Medulla oblongata (tissue), 1 donor: ENCODE measurements around the gene RAD52.
"Not testable (repeated sequence)": the region's sequence is repeated elsewhere in the genome, so short reads cannot be mapped to it uniquely, and the experiment has no call there.

Experiments used
- DNase-seq: peaks from one replicate; pipeline ENCODE4 v3.0.0-alpha.2; 2015; ENCODE audit errors: extremely low spot score

Gene RAD52

GRCh38 chr12:967641-968040 is 18.1 kb upstream of the RAD52 start:
- DNase-seq: no peak

GRCh38 chr12:966724-967123 is 17.2 kb upstream of the RAD52 start:
- DNase-seq: no peak

GRCh38 chr12:958588-959123 is 9.2 kb upstream of the RAD52 start:
- no peak for DNase-seq

GRCh38 chr12:955939-956338 is 6.4 kb upstream of the RAD52 start:
- DNase-seq: no peak

GRCh38 chr12:954741-955140 is 5.2 kb upstream of the RAD52 start:
- DNase-seq: no peak

- no peak for DNase-seq
These were observed 4.3 kb upstream of the RAD52 start for GRCh38 chr12:953776-954175.

- no peak for DNase-seq
These were observed 1.7 kb upstream of the RAD52 start for GRCh38 chr12:951176-951575.

- no peak for DNase-seq
These were observed 1.3 kb downstream of the RAD52 start for GRCh38 chr12:948238-948637.

GRCh38 chr12:946631-947030 is 2.9 kb downstream of the RAD52 start:
- DNase-seq: no peak

- no peak for DNase-seq
These were observed 3.3 kb downstream of the RAD52 start for GRCh38 chr12:946212-946611.

GRCh38 chr12:944211-944610 is 5.3 kb downstream of the RAD52 start:
- no peak for DNase-seq

- DNase-seq: no peak
These were observed 6.4 kb downstream of the RAD52 start for GRCh38 chr12:943051-943450.

- DNase-seq: no peak
These were observed 10.7 kb downstream of the RAD52 start for GRCh38 chr12:938810-939209.

- DNase-seq: no peak
These were observed 12.8 kb downstream of the RAD52 start for GRCh38 chr12:936377-937345.

GRCh38 chr12:935891-936290 is 13.6 kb downstream of the RAD52 start:
- DNase-seq: not testable (repeated sequence)

GRCh38 chr12:931591-931990 is 17.9 kb downstream of the RAD52 start:
- no peak for DNase-seq

- DNase-seq: no peak
These were observed 18.4 kb downstream of the RAD52 start for GRCh38 chr12:931060-931459.

- DNase-seq: no peak
These were observed 22.9 kb downstream of the RAD52 start for GRCh38 chr12:926641-927040.

GRCh38 chr12:922285-922684 is 27.2 kb downstream of the RAD52 start:
- DNase-seq: no peak

GRCh38 chr12:920676-921075 is 28.8 kb downstream of the RAD52 start:
- DNase-seq: no peak

GRCh38 chr12:916712-917445 is 32.6 kb downstream of the RAD52 start:
- no peak for DNase-seq

- peak; percentile 26 for DNase-seq
These were observed 33.3 kb downstream of the RAD52 start for GRCh38 chr12:916240-916639.

GRCh38 chr12:915090-915489 is 34.4 kb downstream of the RAD52 start:
- DNase-seq: no peak
